AG08396 (cell line): ENCODE results near the gene OAF.

ENCODE experiments used
- DNase-seq: peaks from one replicate; pipeline ENCODE4 v3.0.0; 2012; ENCODE audit warnings: low spot score, mixed read lengths

Gene OAF

DNA sequence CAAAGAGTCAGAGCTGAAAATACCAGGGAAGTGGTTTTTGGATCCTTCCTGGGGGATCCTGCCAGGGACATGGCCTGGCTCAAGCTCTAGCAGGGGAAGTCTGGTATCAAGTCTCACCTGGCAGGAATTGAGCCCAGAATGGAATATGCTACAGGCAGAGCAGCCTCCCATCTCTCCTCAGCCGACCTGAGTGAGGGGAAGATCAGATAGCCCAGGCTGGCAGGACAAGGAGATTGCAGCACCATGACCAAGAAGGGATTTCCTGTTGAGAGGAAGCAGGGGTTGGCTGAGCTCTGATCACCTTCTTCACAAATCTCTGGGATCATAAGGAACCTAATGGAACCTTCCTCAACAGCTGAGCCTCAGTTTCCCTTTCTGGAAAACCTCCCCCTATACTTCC is 13.0 kb downstream of the OAF start:
- no peak for DNase-seq

DNA sequence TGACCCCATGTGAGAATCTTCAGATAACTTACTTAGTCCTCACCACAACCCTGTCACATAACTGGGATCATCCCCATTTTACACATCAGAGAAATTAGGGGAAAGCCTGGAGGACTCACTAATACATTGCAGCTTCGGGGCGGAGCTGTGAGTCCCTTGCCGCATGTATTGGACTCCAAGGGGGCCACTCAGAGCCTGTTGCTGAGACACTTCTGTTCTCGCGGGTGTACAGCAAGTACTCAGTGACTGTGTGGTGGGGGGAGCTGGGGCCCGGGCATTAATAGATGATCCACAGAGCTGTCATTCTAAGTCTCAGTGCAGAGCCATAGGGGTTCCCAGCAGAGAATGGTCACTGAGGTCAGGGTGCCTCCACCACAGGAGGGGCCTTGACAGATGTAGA is 13.5 kb downstream of the OAF start:
- no peak for DNase-seq

DNA sequence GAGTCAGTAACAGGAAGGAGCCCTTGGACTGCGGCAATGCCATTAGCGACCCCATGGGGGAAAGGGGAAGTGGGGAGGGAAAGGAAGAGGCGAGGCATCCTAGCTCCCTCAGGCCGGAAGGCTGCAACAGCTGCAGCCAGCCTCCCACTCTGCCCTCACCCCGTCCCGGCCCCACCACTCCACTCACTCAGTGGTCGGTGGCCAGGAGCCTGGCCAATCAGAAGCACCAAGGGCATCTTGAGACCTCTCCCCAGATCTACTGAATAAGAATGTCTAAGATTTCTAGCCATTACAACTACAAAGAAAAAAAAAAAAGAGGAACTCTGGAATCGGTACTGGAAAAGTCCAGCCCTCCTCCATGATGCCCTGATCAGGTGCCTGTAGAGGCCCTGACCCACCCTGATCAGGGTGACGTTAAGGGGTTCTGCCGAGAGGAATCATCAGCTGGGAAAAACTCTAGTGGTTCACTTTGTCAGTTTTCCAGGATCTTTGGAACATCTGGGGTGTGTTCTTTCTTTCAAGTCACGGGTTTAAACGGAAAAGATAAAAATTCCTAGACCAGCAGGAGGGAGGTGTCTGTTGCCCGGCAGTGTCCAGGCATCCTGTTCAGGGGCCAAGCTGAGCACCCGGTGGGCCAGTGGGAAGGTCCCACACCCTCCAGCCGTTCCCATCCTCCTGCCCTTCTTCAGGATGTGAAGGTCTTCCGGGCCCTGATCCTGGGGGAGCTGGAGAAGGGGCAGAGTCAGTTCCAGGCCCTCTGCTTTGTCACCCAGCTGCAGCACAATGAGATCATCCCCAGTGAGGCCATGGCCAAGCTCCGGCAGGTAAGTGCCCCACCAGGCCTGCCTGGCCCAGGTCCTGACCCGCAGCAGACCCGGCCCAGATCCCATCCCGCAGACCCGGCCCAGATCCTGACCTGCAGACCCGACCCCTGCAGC is 14.4 kb downstream of the OAF start:
- DNase-seq, result no peak

DNA sequence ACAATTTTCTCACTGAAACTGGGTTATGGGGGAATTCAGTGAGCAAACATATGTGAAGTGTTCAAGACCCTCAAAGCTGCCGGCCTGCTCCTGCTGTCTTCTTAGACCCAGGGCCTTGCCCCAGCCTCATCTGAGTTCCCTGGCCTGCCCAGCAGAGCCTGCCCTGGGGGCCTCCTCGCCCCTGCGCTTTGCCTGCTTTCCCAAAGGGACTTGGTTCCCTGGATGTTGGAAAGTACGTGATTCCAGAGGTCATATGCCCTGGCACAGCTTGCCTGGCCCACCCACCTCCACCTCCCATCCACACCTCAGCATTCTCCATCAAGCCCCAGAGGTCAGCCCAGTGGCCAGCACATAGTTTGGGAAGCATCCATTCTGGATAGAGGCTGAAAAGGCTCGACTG is 15.4 kb downstream of the OAF start:
- DNase-seq, result no peak

DNA sequence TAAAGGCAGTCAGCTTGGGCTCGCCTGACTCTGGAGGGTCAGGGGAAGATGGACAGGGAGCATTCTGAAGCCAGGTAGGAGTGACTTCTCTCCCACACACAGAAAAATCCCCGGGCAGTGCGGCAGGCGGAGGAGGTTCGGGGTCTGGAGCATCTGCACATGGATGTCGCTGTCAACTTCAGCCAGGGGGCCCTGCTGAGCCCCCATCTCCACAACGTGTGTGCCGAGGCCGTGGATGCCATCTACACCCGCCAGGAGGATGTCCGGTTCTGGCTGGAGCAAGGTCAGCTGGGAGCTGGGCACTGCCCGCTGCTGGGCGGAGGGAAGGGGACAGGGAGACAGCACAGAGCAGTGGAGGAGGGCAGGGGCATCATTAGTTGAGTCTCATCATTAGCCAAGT is 15.9 kb downstream of the OAF start:
- DNase-seq, result no peak

DNA sequence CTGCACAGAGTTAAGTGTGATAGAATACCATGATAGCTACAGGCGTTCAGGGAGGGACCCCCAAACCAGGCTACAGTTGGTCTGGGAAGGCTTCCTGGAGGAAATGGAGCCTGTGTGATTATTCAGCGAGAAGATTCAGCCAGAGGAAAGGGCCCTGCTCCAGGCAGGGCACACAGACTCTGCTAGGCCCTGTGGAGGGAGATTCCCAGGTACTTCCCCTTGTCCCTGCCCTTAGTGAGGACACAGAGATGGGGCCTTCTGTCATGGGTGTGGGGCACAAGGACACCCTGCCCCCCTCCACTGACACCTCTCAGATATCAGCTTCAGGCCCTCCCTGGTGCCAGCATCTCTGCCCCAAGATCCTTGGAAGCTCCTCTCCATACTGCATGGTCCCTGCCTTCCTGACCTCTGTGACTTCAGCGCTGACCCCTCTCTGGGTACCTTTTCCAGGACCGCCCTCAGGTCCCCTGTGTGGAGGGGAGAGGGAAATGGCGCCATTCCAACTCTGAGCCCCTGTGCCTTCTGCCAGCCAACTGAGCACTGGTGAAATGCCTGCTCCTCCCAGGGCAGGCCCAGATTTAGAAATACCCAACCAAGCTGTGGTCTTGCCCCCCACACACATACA is 16.5 kb downstream of the OAF start:
- DNase-seq, result no peak

DNA sequence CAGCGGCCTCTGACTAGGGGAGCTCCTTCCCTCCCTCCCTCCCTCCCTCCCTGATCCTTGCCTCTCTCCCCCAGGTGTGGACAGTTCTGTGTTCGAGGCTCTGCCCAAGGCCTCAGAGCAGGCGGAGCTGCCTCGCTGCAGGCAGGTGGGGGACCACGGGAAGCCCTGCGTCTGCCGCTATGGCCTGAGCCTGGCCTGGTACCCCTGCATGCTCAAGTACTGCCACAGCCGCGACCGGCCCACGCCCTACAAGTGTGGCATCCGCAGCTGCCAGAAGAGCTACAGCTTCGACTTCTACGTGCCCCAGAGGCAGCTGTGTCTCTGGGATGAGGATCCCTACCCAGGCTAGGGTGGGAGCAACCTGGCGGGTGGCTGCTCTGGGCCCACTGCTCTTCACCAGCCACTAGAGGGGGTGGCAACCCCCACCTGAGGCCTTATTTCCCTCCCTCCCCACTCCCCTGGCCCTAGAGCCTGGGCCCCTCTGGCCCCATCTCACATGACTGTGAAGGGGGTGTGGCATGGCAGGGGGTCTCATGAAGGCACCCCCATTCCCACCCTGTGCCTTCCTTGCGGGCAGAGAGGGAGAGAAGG is 18.1 kb downstream of the OAF start:
- no peak for DNase-seq

DNA sequence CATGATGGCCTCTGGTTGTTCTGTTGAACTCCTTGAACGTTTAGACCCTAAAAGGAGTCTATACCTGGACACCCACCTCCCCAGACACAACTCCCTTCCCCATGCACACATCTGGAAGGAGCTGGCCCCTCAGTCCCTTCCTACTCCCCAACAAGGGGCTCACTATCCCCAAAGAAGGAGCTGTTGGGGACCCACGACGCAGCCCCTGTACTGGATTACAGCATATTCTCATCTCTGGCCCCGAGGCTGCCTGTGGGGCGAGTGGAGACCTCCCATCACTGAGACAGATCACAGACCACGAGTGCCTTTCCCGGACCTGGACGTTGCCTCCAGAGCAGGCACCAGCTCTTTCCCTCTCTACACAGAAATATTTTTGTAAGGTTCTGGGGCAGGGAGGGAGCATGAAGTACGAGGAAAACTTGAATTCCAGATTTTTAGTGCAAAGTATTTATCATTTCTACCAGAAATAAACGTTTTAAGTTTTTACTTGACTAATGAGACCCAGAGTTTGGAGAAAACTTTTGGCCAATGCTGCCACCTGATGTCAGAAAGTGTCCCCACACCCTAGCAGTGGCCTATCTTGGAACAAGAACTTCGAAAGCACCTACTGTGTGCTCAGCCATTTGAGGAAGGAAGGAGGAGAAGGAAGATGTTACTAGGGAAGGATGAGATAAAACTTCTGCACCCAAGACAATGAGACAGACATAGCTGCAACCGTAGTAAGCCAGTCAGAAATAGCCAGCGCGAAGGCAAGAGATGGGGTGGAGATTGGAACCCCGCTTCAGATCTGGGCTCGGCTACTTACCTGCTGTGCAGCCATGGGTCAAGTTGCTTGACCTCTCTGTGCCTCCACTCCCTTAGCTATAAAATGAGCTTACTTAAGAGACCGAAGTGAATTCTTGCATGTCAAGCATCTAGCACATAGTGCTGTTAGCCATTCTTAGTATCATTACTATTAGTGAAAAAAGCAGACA is 18.9 kb downstream of the OAF start:
- DNase-seq, result no peak

DNA sequence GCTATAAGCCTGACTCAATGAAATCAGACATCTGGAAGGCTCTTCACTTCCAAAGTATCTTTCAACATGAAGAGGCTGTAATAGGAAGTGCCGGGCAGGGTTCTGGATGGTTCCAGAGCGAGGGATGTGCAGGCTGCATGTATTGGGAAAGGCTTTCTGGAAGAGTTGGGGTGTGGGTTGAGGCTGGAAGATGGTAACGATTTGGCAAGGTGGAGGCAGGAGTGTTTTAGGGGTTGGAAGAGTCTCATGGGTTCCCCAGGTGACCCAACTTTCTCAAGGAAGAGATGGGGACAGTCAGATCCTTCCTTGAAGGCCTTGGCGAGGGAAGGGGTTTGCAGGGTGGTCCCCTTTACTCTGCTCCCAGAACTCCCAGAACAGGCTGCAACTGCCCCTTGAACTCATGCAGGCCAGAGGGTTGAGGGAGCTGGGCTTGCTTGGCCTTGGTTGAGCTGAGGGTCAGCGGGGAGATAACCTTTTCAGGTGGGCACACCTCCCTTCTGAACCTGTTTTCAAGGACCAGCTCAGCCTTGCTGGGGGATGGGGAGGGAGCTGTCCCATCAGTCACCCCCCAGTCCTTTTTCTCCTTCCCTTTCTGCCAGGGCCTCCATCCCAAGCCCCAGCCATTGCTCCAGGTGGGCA is 19.7 kb downstream of the OAF start:
- no peak for DNase-seq

DNA sequence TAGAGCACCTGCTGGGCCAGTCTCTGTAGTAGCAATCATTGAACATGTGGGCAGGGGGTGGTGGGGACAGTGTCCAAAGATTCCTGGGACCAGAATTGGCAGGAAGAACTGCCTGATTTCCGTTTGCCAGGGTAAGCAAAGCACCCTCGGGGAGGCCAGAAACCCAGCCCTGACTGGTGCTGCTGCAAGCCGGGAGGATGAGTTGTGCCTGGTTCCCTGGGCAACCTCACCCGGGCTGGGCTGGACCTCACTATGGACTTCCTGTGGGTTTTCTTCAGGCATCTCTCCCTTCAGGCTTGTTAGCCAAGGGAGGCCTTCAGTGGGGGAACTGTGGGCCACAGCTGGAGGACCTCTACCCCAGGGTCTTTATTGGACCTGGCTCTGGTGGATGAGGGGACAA is 21.1 kb downstream of the OAF start:
- no peak for DNase-seq

DNA sequence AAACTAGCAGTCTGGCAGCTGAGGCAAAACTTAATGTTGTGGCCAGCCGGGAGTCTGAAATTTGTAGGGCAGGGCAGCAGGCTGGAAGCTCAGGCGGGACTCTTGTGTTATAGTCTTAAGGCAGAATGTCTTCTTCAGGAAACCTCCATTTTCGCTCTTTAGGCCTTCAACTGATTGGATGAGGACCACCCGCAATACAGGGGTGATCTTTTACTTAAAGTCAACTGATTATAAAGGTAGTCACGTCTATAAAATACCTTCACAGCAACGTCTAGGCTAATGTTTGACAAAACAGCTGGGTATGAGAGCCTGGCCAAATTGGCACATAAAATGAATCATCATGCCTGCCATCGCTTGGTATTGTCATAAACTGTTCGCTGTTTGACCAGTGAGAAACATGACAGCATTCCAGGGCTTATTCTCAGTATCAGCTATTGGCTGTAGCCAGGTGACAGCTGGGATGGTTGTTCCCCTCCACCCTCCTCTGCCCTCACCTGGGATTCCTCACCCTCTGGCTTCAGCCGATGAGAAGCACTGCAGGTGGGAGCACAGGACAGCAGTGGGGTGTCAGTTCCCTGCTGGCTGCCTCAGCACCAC is 22.5 kb downstream of the OAF start:
- DNase-seq, result no peak

DNA sequence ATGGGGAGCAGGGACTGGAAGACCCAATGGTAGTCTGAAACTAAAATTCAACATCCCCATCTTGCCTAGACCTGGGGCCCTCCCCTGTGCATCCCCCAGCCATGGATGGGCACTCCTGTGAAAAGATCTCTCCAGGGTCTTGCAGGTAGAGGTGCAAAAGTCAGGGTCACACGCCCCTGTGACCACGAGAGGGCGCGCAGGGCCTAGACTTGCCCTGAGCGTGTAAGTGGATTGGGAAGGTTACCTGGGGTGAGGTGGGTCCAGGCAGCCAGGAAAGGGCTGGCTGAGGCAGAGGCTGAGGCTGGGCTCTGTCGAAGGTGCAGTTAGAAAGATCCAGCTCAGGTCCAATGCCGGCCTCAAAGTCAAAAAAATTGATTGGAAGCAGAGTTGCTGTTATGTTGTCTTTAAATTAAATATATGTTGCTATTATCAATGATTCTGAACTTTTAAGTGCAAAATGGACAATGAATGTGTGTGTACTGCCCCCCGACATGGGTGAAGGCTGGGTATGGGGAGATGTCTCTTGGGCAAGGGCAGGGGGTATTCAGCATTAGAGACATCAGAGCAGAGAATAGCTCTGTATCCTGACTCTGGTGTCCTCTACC is 24.3 kb downstream of the OAF start:
- peak; percentile 71 for DNase-seq

DNA sequence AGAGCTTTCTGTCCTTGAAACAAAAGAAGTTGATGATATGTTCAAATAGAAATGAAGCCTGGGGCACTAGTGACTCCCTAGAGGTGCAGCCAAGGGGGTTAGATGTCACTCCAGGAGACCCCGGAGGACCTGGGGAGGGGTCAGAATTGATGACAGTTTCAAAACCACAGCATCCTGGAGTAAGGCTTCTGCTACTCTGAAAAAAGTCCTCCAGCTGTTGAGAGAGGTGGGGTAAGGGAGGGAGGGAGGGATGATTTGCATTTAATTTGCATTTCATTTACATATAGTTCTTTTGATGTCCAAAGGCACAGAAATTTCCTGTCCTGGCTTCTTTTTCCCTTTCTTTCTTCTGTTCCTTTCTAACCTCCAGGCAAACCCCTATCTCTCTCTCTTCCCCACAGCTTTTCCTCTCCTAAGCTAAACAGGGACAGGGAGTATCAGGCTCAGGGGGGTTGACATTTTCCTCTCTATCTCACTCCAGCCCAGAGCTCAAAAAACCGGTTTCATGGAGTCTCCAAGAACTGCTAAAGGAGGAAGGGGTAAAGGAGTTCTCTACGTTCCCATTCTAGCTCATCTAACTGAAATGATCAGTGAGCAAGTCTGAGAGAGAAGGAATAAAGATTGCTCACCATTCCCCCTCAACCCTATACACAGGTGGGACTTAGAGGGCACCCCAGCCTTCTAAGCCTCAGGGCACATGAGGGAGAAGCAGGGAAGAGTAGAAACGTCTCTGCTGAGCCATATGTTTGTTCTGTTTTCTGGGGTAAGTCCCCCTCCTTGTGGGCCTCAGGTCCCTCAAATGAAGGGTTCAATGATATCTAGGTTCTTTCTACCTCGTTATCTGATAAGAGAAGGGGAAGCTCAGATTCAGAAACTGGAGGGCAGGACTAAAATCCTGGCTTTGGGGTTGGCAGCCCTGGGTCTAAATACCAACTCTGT is 25.6 kb downstream of the OAF start:
- no peak for DNase-seq

DNA sequence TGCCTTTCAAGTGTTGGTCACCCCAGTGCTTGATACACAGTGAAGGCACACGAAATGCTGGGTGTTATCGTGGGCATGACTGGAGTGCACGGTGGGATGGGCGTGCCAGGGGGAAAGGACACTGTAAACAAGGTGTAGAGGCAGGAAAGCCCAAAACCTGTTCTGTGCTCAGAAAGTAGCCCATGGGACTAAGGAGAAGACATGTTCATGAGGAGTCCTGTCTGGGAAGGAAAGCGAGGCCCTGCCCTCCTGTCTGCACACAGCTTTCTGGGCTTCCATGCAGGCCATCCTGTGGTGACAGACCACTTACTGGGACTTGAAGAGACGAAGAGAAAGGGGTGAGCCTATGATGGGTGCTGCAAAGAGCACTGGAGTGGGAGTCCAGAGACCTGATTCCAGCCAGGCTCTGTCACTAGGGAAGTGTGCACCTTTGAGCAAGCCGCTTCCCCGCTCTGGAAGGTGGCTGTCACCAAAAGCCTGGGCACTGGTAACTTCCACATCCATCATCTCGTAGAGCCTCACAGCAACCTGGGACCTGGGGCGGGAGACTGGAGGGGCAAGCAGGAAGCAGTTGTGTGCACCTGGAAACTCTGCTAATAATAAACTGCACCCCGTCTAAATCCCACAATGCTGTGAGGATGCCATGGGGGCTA is 28.3 kb downstream of the OAF start:
- no peak for DNase-seq

DNA sequence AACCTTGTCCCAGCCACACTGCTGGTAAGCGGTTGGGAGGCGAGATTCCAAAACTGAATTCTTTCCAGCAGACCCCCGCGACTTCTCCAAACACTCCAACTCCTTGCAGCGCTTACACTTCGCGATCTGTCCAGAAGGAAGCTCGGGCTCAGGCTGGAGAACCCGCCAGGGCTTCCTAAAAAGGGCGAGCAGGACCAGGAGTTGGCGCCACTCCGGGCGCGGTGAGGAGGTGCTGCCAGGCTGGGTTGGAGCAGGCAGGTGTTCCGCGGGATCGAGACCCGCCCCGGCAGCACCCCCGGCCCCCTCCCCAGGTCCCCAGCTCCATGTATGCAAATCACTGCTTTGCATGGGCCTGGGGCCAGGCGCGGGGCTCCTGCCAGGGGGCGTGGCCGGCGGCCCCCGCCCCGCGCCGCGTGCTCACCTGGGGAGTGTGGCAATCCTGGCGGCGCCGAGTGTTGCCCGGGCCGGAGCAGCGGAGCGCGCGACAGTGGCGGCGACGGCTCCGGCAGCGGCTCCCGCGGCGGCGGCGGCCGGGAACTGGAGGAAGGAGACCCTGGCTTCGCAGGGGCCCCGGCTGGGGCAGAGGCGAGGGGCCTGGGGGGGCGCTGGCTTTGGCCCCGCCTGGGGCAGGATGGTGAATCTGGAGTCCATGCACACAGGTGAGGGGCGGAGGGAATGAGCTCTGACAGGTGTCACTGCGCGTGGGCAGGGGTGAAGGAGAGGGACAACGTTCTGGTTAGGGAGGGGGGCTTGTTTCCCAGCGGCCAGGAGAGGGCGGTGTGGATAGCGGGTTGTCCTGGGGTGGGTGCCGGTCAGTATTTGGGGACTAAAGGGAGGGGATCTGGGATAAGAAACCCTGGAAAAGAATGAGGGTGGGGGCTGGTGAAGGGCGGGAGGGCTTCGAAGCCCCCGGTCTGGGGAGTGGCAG is 29.1 kb downstream of the OAF start, which contains the start of gene POU2F3:
Gene POU2F3 (plus strand): TSS at position 428 of the 928 bp plus-strand sequence. CDS start 204 bp downstream, at position 632.
- no peak for DNase-seq

DNA sequence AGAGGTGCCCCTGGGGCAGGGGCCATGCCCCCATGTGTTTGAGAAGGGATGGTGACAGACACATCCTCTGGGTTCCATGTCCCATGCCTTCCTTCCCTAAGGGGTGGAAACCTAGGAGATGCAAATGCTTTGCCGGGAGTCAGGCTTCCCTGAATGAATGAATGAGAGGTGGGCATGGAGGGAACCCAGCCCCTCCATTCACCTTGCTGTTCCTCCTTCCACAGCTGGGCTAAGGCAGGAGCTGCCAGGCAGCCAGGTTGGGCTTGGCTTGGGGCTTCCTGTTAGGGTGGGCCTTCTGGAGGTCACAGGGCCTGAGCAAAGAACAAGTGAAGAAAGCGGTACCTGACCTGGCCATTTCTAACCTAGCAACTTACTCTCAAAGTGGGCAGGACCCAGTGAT is 30.0 kb downstream of the OAF start:
- no peak for DNase-seq

DNA sequence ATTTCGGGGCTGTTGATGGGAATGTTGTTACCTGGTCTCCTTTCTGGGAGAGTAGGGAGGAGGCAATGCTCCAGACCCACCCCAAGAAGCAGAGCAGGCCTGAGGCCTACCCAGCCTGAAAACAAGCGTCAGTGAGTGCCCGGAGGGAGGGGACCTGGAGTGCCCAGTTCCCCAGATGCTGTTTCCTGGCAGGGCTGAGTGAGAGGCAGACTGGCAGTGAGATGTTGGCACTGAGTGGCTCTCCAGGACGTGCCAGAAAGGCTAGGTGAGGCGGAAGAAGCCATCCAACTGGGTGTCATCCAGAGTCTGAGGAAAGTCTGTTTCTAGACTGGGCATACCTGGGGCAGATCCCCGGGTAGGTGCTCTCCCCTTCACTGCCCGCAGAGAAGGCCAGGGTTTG is 30.4 kb downstream of the OAF start:
- DNase-seq, result no peak

DNA sequence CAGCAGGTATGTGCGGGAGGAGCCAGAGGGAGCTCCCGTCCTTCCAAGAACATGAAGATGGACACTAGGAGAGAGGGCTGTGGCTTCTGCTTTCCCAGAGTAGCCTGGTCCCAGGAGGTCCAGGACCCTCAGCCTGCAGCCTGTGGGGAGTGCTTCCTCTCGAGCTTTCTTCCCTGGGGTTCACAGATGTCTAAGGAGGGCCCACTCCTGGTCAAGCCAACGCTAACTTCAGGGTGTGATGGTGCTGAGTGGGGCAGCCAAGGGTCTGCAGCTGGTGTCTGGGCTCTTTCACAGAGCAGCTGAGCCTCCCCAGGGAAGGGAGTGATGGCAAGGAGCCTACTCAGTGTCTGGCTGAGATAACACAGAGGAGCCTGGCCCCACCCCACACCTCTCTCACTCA is 32.4 kb downstream of the OAF start:
- no peak for DNase-seq
